ENCODE data around the gene WSCD1.

The WSCD1 gene

DNA sequence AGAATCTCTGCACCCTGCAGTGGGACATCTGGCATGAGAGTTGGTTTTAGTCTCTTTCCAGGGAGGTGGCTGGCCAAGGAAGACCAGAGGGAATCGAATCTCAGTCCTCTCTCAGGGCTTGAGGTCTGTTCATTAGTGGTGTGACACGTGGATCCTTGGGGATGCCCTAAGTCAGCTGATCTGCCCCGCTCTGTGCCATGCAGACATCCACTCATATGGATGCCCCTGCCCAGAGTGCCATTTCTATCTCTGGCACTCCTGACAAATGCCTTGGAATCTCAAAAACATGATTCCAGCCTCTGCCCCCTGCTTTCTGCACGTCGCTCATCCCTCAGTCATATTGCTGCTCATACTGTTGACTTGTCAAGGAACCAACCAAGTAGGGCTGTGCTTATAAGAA lies 38.8 kb downstream of the WSCD1 start:
- no peak for DNase-seq

DNA sequence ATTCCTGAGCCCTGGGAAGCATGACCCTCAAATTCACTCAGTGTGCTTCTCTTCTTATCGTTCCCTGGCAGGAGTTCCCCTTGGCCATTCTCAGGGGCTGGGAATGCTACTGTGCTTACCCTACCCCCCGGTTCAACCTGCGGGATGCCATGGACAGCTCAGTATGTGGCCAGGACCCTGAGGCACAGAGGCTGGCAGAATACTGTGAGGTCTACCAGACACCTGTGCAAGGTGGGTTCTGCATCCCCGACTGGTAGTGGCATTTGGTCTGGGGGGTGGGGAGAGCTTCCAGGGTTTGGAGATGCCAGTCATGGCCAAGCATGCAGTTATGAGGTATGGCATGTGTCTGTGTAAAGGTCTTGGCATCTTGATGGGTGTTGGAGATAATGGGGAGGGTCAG lies 39.4 kb downstream of the WSCD1 start:
- DNase-seq, result no peak

DNA sequence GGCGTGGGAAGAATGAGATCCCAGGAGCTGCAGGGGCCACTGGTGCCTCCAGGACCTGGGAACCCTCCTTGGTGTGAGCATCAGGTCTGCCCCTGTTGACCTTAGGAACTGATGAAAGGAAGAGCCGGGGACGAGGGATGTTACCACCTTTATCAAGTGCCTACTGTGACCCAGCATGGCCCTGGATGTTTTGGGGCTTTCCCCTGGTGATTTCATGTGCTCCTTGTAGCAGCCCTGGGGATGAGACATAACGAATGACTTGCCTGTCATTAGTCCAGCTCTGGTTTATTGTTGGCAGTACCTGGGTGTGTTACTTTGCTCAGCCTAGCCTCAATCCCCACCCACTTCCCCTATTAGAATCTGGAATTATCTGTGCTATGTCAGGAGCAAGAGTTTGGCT lies 39.9 kb downstream of the WSCD1 start:
- DNase-seq, result no peak

DNA sequence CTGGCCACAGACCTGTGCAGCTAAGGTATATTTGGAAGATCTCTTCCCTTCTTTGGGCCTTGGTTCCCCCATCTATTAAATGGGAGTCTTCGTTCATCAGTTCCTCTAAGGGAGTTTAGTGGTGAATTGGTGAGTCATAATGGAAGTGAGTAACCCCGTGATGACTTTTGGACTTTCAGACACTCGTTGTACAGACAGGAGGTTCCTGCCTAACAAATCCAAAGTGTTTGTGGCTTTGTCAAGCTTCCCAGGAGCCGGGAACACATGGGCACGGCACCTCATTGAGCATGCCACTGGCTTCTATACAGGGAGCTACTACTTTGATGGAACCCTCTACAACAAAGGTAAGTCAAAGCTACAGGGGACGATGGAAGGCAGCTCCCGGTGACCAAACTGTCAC lies 40.4 kb downstream of the WSCD1 start:
- no peak for DNase-seq

DNA sequence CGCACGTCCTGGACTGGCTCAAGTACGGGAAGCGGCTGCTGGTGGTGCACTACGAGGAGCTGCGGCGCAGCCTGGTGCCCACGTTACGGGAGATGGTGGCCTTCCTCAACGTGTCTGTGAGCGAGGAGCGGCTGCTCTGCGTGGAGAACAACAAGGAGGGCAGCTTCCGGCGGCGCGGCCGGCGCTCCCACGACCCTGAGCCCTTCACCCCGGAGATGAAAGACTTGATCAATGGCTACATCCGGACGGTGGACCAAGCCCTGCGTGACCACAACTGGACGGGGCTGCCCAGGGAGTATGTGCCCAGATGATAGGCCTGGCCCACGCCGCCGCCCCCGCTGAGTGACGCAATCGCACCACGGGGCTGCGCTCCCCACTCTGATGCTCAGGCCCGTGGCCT lies 50.2 kb downstream of the WSCD1 start:
- DNase-seq, result no peak

DNA sequence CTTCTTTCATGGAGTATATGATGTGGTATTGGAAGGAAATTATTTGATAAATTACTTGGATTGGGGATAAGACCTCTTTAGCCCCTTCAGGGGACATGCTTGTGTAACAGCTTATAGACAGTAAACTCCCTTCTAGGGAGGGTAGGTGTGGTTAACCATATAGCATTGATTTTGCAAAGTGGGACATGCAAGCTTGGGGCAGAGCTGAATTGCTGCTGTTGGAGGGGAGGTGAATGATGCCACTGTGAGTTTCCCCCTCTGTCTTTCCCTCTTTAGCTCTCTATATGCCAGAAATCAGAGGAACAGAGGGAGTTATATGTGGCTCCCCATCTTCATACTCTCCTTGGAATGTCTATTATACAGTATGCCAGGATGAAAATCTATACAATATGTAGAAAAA lies 54.7 kb downstream of the WSCD1 start:
- no peak for DNase-seq

DNA sequence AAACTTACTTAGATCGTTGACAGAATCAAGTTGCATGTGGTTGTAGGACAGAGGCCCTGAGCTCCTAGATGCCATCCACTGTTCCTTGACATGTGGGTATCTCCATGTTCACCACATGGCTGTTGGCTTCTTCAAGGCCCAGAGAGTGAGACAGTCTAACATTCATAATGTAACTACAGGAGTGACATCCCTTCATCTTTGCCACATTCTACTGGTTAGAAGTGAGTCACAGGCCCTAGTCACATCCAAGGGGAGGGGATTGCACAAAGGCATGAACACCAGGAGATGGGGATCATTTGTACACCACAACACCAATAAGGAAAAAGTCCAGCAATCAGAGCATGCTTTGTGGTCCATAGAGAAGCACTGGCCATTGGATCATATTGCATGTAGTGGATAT lies 56.6 kb downstream of the WSCD1 start:
- no peak for DNase-seq

DNA sequence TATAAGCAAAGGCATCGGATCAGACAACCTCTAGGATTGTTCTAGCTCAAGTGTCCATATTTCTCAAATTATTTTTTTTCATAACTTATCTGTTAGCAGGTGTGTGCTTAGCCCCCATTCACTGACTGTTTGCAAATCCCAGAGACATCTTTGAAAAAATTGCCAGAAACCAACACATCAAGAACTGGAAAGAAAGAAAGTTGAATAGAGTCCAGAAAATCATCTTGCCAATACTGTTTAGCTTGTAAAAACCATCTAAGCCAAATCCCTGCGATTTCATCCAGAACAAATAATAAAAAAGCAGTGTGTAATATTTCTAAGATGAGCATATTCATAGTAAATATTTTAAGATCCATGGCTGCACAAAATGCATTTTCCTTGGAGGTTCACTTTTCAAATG lies 64.5 kb downstream of the WSCD1 start:
- DNase-seq, result no peak

DNA sequence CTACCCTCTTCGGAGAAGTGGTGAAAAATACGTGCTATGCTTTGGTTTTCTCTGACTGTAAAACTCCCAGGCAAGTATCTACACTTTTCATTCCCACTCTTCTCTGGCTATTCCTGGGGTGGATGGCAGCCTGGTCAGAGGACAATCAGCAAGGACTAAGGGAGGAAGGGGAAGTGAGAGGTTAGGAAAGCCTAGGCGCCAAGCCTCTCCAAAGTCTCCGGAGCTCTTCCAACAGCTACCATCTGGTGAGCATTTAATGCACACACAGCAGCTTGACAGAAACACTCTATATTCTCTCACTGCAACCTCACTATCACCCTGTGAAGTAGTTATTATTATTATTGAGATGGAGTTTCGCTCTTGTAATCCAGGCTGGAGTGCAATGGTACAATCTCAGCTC lies 65.1 kb downstream of the WSCD1 start:
- DNase-seq, result no peak

DNA sequence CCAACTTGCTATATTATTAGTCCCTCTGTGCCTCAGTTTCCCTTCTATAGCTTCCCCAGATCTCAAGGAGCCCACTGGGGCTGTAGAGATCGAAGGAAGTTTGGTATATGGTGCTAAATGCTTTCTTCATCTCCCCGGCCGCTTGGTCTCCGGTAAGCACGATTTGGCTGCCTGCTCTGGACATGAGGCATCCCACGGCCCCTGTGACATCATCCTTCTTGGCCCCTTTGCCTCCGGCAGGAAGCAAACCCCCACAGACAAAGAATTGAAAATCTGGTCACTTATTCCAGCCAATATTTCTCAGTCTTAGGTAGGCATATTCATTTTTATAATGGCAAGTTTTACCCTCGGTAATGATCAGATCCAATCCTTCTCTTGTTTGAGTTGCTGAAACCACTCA lies 65.8 kb downstream of the WSCD1 start:
- no peak for DNase-seq

DNA sequence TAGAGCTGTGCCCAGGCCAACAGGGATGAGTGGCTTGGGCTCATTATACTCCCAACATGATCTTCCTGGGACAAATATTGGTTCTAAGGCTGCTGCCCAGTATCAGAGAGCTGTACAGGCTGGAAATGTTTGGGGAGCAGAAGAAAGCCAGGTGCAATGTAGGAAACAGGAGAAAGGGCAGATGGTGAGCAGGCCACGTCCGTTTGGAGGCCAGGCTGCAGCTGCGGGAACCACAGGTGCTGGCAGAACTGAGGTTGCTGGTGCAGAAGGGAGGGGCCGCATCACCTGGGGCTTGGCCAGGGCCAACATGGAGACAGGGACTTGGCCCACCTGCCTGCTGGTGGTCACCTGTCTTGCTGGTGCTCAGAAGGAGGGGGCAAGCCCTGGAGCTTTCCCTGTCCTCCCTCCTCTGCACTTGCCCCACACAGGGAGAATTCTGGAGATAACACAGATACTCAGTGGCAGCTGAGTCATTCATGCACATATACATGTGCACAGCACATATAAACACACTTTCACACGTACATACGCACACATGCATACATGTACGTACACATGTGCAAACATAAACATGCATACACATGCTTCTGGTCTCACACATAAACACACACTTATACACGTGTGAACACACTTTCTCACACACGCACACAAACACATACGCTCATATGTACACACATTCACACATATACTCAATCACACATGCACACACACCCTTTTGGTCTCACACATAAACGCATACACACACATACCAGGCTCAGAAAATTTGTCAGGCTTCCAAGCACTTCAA lies 67.7 kb downstream of the WSCD1 start:
- DNase-seq, result no peak

DNA sequence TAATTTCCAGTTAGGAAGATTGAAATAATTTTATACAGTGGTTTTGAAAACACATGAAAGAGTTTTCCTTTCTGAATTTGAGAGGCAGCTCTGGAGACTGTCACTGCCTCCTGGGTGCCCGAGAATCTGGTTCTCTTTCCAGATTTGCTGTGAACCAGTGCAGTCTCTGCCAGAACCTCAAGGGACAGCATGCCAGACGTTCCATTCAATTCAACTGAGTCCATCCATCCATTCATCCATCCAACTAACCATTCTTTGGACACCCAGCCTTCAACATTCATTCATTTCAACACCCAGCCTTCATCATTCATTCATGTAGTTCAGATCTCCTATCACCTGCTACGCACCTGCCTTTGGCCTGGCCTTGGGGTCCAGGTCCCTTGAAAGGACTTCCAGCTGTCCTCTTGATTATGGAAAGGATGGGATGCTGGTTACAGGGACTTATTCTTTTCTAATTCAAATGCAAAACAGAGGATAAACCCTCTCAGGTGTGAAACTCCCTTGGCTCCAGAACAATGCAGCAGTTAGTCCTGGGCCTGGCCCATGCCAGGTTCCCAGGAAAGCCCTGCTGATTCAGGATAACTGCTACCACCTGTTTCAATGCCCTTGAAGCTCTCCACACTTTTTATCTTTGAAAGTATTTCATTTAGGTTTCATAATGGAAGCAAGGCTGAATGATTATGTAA lies 68.7 kb downstream of the WSCD1 start:
- DNase-seq, result no peak

DNA sequence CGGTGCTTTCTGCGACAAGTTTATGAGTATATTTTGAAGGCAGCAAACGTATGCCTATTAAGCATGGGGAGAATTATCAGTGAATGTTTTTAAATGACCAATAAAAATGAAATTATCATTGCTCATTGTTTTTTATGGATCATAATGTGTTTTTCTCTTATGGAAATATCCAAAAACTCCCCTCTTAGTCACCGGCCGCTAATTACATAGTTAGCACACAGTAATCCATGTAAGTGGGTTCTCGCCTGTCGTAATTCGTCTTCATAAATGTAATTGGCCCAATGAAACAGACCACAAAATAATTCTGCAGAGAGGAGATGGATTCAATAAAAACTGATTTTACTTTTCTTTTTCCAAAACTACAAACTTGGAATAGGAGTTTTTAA lies 69.3 kb downstream of the WSCD1 start:
- no peak for DNase-seq

DNA sequence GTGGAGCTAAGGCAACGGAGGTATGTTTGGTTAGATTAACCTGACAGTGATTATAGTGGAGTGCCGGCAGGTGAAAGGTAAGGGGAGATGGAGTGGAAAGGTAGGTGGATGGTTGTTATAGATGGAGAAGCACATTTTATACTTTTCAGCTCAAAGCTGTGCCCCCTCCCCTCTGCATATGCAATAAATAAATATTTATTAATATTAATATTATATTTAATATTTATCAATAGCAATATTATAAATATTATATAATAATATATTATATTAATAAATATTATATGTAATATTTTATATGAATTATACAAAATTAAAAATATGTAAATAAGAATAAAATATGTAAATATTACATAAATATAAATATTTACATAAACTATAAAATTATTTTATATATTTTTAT lies 70.0 kb downstream of the WSCD1 start:
- DNase-seq, result no peak

DNA sequence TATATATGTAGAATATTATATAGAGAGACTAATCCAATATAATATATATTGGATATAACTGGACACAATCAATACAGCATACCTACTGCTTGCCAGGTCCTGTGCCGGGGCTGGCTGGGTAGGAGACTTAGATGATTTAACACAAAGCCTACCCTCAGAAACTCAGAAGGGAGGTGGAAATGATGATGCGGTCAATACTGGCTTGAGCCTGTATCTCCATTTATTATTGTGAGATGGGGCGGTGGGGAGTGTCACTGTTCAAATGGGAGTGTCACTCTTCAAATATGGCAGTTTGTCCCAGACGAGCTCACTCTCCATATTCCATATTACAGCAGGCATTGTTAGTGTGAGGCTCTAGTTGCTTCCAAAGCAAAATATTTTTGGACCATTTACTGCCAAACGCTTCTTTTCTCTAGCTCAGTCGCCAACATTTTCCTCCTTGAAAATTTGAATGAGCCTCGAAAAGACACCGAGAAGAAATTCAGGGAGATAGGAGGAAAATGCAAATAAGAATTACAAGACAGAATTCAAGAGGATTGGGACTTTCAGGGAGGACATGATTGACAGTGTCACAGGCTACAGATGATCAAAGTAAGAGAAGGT lies 70.7 kb downstream of the WSCD1 start:
- no peak for DNase-seq

DNA sequence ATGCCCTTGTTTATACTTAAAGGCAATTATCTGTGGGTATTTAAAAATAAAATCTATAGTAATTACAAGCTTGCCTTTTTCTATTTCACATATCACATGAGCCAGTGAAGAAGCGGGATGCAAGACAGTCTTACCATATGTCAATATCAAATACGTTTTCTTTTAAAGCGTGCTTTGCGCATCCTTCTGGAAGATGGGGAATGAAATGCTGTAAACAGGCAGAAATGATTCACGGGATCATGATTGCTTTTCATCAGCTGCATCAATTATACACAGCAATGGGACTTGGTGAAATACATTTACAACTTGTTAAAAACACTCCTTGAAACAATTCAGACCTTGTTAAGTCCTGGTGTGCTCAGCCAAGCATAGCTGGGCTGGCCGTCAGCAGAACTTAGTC lies 72.5 kb downstream of the WSCD1 start:
- DNase-seq, result no peak

DNA sequence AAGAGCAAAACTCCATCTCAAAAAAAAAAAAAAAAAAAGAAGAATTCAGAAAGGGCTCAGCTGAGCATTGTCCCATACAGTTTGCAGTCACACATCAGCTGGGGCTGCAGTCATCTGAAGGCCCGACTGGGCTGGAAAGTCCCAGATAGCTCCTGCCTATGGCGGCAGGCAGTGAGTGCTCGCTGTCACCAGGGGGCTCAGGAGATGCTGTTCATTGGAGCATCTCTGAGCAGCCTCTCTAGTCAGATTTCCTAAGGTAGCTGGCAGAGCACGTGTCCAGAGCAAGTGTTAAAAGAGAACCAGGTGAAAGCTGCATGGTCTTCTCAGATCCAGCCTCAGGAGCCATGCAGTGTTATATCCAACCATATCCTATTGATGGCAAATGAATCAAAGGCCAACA lies 75.8 kb downstream of the WSCD1 start:
- DNase-seq, result no peak

DNA sequence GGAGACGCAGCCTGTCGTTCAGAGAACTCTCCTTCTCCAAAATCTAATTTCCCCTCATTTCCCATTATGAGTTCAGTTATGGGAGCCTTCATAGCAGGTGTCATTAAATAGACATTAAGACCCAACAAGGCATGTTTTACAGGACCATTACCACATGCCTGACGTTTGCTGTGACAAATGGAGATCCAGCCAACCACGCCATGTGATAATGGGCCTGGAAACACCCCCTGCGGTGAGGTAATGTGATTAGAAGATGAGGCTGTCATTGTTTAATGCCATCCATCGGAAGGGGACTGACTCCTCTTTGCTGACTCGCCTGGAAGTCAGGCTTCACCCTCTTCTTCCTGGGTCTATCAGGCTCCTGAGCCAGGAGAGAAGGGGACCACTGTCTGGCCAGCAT lies 76.9 kb downstream of the WSCD1 start:
- no peak for DNase-seq

DNA sequence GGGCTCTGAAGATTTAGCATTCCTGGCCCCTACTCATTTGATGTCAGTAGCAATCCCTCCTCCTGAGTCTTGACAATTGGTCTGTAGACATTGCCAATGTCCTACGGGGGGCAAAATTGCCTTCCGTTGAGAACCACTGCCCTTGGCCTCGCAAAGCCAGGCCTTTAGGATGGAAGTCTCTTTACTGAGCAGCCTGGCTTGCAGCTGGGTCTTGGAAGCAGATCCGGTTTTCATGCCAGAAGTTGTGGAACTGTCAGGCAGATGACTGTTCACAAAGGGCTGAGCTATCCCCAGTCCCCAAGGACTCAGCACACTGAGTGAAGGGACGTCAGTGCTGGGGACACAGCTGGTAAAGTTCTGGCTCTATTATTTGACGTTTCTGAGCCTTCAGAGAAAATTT lies 83.2 kb downstream of the WSCD1 start:
- DNase-seq, result no peak

DNA sequence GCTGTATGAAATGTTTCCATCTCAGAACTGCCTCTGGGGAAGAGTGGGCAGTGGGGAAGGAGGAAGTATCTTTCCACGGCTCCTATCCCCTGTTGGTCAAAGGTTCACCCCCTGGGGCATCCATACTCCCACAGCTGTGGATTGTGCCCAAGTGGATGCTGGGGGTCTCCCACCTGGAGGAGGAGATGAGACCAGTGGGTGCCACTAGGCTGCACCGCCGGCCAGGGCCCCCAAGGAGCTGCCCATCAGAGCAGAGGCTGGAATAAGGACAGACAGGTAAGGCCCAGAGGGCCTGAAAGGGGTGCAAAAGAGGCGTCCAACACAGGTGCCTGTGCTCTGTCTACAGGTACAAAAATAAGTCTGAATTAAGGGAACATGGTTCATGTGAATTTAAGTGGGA lies 87.5 kb downstream of the WSCD1 start:
- no peak for DNase-seq

DNA sequence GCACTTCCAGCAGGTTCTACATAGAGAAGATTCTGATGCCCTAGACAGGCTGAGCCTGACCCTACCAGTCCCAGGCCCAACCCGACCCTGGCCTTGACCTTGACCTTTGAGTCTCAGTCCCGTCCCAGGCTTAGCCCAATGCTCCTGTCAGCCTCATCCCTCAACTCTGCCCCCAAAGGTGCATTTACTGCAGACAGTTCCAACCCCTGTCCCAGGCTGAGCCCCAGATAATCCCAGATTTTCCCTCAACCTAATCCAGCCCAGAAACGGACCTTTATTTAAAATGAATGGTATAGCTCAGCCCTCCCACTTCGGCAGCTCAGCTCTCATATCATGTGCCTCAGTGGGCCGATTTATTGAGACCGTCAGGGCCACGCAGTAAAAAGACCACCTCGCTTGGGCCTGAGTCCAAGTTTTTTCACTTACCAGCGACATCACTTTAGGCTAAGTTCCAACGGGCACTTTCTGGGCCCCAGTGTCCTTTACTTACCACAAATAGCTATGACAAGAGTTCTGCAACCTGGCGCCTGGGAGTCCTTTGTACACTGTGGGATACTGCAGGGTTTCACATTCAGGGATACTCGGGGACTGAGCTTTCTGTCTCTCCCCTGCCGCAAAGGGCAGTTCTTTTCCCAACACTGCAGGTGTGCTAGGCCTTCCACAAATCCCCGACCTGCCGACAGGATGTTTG lies 89.5 kb downstream of the WSCD1 start:
- no peak for DNase-seq

DNA sequence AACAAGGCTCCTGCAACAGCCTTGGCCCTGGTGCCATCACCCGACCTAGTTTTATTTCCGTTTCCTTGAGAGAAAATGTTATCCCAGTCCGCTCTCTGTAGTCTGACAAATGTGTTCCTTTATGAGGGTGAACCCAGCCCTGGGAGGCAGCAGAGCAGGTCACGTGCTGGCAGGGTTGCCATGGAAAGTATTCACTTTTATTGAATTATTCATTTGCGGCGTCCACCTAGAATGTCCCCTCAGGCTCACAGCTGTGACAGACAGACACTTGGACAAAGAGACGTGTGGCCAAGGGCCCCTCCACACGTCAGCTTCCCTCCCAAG lies 90.0 kb downstream of the WSCD1 start:
- no peak for DNase-seq

DNA sequence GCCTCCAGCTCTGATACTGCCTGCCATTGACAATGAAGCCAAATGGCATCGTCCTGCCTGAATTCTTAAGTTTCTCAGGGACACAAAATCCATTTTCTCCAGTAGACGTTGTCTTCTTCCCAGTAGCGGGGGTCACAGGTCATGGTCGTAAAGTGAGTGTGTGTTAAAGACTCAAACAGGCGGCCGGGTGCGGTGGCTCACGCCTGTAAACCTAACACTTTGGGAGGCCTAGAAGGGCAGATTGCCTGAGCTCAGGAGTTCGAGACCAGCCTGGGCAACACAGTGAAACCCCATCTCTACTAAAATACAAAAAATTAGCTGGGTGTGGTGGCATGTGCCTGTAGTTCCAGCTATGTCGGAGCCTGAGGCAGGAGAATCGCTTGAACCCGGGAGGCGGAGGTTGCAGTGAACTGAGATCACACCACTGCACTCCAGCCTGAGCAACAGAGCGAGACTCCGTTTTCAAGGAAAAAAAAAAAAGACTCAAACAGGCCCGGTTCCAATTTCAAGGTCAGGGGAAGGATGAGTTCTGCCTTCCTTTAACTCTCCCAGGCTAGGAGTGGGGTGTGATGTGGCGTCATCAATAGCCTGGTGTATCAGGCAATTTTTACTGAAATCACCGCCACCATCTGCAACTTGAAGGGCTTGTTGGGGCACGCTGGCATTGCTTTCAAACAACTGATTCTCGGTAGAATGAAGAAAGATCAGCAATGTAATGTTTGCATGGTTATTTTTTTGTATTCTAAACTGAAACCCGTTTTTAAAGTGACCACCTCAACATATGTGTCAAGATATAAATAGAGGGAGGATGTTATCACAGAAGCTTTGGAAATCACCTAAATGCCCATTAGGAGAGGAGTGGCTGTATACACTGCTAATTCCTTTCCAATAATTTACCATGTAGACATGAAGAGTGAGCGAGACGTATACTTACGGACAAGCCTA lies 91.0 kb downstream of the WSCD1 start:
- DNase-seq, result no peak

All from fibroblast of skin of scalp (primary cell).